ENCODE data around the gene TNN.
"Not testable (repeated sequence)": the region's sequence is repeated elsewhere in the genome, so short reads cannot be mapped to it uniquely, and the experiment has no call there.

The TNN gene

GRCh38 chr1:175072099-175072951 is 4.7 kb downstream of the TNN start:
- peak; percentile 66 to 81 (median 80) for DNase-seq

- DNase-seq, result peak; percentile 52 to 78 (median 71)
These were observed 5.4 kb downstream of the TNN start for GRCh38 chr1:175073061-175073460.

GRCh38 chr1:175073633-175074032 is 6.0 kb downstream of the TNN start:
- DNase-seq, result no peak

GRCh38 chr1:175075572-175076568 is 8.2 kb downstream of the TNN start:
- no peak for DNase-seq

- DNase-seq, result no peak
These were observed 9.9 kb downstream of the TNN start for GRCh38 chr1:175077356-175078030.

GRCh38 chr1:175078629-175079028 is 11.0 kb downstream of the TNN start:
- no peak for DNase-seq

GRCh38 chr1:175079338-175079737 is 11.7 kb downstream of the TNN start:
- DNase-seq, result no peak

- no peak for DNase-seq
These were observed 12.4 kb downstream of the TNN start for GRCh38 chr1:175080030-175080429.

- DNase-seq, result no peak
These were observed 14.3 kb downstream of the TNN start for GRCh38 chr1:175081983-175082382.

- DNase-seq, result no peak
These were observed 20.9 kb downstream of the TNN start for GRCh38 chr1:175088525-175088951.

GRCh38 chr1:175089136-175089718 is 21.6 kb downstream of the TNN start:
- no peak for DNase-seq

- DNase-seq, result peak in 3 of 4 experiments; percentile 9 to 31 (median 23)
These were observed 23.1 kb downstream of the TNN start for GRCh38 chr1:175090780-175091179.

GRCh38 chr1:175094626-175095025 is 27.0 kb downstream of the TNN start:
- DNase-seq, result no peak

GRCh38 chr1:175095069-175095468 is 27.4 kb downstream of the TNN start:
- no peak for DNase-seq

- DNase-seq, result no peak
These were observed 28.5 kb downstream of the TNN start for GRCh38 chr1:175095978-175096607.

- no peak for DNase-seq
These were observed 29.7 kb downstream of the TNN start for GRCh38 chr1:175097361-175097760.

GRCh38 chr1:175099916-175100315 is 32.3 kb downstream of the TNN start:
- DNase-seq, result no peak

- DNase-seq, result not testable (repeated sequence)
These were observed 34.5 kb downstream of the TNN start for GRCh38 chr1:175102166-175102565.

GRCh38 chr1:175106536-175106935 is 38.9 kb downstream of the TNN start:
- not testable (repeated sequence) for DNase-seq

GRCh38 chr1:175108331-175108820 is 40.7 kb downstream of the TNN start:
- DNase-seq, result not testable (repeated sequence)

GRCh38 chr1:175114996-175115395 is 47.4 kb downstream of the TNN start:
- DNase-seq, result no peak
